ENCODE results near the gene PIR. TPM values are rescaled to one million over a fixed set of nuclear protein-coding genes. Genes with fewer than 3 reads are reported as not detected.

Gene PIR
- total RNA-seq, 1 donor from 2014 or later, result 4.9 TPM

- TF ChIP-seq CTCF (IDR thresholded peaks at IDR 0.05; ENCODE audit: insufficient read depth, low read length, poor library complexity, severe bottlenecking), result no peak
- Histone ChIP-seq H3K36me3 (ENCODE audit: control insufficient read depth, insufficient read depth, low read length) (no peaks in the 10 kb centered on the region), H3K27me3 (ENCODE audit: control insufficient read depth, insufficient read depth, low read length) (no peaks in the 10 kb centered on the region), H3K4me3 (ENCODE audit: low read depth, low read length) (no peak overlapping the region)
- no peak for DNase-seq (ENCODE audit: low read depth)
Measured at GRCh38 chrX:15416133-15416993, 76.8 kb downstream of the PIR start.

- no peak for TF ChIP-seq CTCF (IDR thresholded peaks at IDR 0.05; ENCODE audit: insufficient read depth, low read length, poor library complexity, severe bottlenecking)
- H3K4me3 ChIP-seq (ENCODE audit: low read depth, low read length), result no peak overlapping the region
- no peaks in the 10 kb centered on the region for H3K36me3 ChIP-seq (ENCODE audit: control insufficient read depth, insufficient read depth, low read length)
- DNase-seq (ENCODE audit: low read depth), result no peak
- H3K27me3 ChIP-seq (ENCODE audit: control insufficient read depth, insufficient read depth, low read length), result no peaks in the 10 kb centered on the region
Measured at GRCh38 chrX:15413101-15413500, 80.0 kb downstream of the PIR start.

GRCh38 chrX:15410947-15411346 is 82.2 kb downstream of the PIR start:
- Histone ChIP-seq H3K27me3 (ENCODE audit: control insufficient read depth, insufficient read depth, low read length) (no peaks in the 10 kb centered on the region), H3K4me3 (ENCODE audit: low read depth, low read length) (no peak overlapping the region), H3K36me3 (ENCODE audit: control insufficient read depth, insufficient read depth, low read length) (no peaks in the 10 kb centered on the region)
- TF ChIP-seq CTCF (IDR thresholded peaks at IDR 0.05; ENCODE audit: insufficient read depth, low read length, poor library complexity, severe bottlenecking), result no peak
- no peak for DNase-seq (ENCODE audit: low read depth)

- no peaks in the 10 kb centered on the region for H3K36me3 ChIP-seq (ENCODE audit: control insufficient read depth, insufficient read depth, low read length)
- no peak overlapping the region for H3K4me3 ChIP-seq (ENCODE audit: low read depth, low read length)
- no peak for TF ChIP-seq CTCF (IDR thresholded peaks at IDR 0.05; ENCODE audit: insufficient read depth, low read length, poor library complexity, severe bottlenecking)
- H3K27me3 ChIP-seq (ENCODE audit: control insufficient read depth, insufficient read depth, low read length), result no peaks in the 10 kb centered on the region
- no peak for DNase-seq (ENCODE audit: low read depth)
Measured at GRCh38 chrX:15410430-15410829, 82.7 kb downstream of the PIR start.

- no peak overlapping the region for H3K4me3 ChIP-seq (ENCODE audit: low read depth, low read length)
- DNase-seq (ENCODE audit: low read depth), result no peak
- TF ChIP-seq CTCF (IDR thresholded peaks at IDR 0.05; ENCODE audit: insufficient read depth, low read length, poor library complexity, severe bottlenecking), result no peak
- H3K36me3 ChIP-seq (ENCODE audit: control insufficient read depth, insufficient read depth, low read length), result no peaks in the 10 kb centered on the region
- H3K27me3 ChIP-seq (ENCODE audit: control insufficient read depth, insufficient read depth, low read length), result no peaks in the 10 kb centered on the region
Measured at GRCh38 chrX:15405846-15406245, 87.3 kb downstream of the PIR start.

All from kidney epithelial cell (primary cell).